ENCODE measurements around the gene BCKDK.

BCKDK gene

GRCh38 chr16:31080756-31081419 lies 27.3 kb upstream of the BCKDK start:
- no peak for DNase-seq

DNA sequence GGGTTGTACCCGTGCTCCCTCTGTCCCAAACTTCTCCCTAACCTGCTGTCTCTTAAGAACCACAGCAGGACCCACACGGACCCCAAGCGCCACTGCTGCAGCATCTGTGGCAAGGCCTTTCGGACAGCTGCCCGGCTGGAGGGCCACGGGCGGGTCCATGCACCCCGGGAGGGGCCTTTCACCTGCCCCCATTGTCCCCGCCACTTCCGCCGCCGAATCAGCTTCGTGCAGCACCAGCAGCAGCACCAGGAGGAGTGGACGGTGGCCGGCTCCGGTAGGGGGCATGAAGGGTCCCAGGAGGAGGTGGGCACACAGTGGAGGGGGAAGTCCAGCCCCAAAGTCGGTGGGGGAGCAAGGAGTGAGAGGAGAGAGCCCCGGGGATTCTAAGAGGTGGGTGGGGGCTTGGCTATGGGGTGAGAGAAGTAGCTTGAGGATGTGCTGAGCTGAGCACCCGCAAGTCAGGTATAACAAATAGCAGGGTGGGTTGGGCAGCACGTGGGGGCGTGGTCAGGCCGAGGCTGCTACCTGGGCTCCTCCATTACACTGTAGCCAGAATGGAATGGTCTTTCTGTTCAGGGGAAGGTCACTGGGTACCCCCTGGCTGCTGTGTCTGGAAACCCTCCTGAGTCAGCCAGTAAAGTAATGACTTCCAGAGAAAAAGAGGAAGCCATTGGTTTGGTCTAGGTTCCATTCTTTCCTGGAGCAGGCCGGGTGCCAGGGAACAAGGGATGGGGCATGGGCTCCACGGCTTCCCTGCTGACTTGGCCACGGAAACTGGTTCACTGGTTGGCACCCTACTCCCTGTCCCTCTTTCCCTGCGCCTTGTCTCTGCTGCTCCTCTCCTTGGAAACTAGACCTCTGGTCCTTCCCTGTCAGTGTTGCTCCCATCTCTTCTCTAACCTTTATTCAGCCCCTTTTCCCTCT lies 26.5 kb upstream of the BCKDK start:
- DNase-seq: no peak

DNA sequence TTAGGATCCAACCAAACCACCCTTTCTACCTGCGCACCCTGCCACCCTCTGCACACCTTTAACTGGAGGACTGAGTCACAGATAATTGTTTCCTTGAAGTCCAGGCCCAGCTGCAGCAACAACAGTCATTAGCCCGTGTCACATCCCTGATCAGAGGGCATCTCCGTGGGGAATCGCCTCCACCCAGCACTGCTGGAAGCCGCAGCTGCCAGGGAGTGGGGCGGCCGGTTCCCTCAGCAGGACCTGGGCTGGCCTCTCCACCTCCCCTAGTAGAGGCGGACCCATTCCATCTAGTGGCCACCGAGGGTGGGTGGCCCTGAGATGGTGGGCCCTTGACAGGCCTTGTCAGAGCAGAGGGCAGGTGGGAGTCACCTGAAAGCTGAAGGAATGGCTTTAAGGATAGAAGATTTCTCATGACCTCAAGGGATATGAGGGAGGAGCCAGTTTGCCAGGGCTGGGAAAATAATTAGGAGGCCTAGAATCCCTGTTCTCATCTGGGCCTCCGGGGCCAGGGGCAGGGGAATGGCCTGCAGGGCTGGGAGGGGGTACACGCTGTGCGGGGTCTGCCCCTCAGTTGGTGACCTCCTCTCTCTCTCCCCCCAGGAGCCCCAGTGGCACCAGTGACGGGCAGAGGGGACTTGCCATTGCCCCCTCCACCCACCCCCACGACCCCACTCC lies 25.7 kb upstream of the BCKDK start:
- no peak for DNase-seq

GRCh38 chr16:31083081-31083480 lies 25.1 kb upstream of the BCKDK start:
- no peak for DNase-seq

DNA sequence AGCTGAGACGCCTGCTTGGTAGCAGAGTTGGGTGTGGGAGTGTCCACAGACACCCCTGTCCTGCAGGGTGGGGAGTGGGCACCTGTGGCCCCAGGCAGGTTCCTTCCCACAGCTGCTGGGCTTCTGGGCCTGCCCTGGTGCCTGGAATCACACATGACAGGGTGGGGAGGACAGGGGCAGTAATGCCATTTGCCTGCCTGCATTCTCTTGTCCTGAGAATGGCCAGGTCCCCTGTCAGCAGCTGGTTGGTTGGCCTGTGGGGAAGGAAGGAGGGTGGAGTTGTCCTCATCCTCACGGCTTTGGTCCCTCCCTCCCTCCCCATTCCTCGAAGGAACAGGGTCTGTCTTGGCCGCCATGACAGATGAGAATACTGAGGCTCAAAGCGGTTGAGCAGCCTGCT lies 24.6 kb upstream of the BCKDK start:
- DNase-seq: no peak

- DNase-seq: no peak
Observed at GRCh38 chr16:31083981-31084380, 24.2 kb upstream of the BCKDK start.

GRCh38 chr16:31084584-31085302 lies 23.4 kb upstream of the BCKDK start:
- DNase-seq: no peak

DNA sequence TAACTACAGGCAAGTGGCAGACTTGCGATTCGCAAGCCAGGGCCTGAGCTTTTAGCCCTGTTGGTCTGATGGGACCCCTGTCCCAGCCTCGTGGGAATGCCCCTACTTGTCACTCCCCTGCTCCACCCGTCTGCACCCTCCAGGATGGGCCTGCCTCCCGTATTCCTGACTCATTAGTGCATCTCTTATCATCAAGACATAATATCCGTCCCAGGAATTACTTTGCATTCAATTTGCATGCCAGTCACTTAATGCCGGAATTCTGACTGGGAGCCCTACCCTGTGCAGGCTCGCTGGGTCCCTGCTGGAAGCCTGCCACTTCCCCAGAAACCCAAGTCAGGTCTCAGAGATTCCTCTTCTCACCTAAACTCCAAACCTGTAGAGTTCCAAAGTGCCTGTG lies 22.8 kb upstream of the BCKDK start:
- no peak for DNase-seq

- no peak for DNase-seq
Observed at GRCh38 chr16:31085873-31086628, 22.1 kb upstream of the BCKDK start.

DNA sequence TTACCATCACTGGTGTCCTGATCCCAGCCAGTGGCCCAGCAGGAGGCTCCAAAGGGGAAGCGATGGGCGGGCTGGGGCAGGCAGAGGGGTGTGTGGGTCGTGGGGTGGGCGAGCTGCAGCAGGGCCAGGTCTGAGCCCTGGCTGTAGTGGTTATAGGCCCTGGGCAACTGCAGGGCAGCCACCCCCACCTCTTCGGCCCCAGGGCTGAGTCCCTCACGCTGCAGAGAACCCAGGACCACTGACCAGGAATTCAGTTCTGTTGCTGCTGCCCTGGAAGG lies 21.6 kb upstream of the BCKDK start:
- DNase-seq: no peak

GRCh38 chr16:31087481-31087880 lies 20.7 kb upstream of the BCKDK start:
- DNase-seq: no peak

GRCh38 chr16:31087971-31088370 lies 20.2 kb upstream of the BCKDK start:
- DNase-seq: no peak

GRCh38 chr16:31088459-31089183 lies 19.6 kb upstream of the BCKDK start, which contains the start of gene PRSS53:
Gene PRSS53 (minus strand): TSS chr16:31088943. CDS start chr16:31088809, 134 bp downstream.
- no peak for DNase-seq

DNA sequence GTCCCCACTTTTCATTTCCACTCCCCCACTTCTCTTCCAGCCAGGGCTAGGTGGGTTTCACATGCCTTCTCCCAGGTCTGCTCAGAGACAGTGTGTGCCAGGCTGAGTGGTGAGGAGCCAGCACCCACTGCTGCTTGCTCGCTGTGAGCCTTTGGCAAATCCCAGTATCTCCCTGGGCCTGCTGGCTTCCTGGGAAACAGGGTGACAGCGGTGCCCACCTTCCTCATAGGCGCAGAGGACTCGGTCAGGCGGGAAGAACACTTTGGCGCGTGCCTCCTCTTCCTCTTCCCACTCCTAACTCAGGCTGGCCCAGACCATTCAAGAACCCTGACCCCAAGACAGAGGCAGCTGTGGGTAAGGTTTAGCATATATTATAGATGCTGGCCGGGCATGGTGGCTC lies 19.0 kb upstream of the BCKDK start:
- no peak for DNase-seq

DNA sequence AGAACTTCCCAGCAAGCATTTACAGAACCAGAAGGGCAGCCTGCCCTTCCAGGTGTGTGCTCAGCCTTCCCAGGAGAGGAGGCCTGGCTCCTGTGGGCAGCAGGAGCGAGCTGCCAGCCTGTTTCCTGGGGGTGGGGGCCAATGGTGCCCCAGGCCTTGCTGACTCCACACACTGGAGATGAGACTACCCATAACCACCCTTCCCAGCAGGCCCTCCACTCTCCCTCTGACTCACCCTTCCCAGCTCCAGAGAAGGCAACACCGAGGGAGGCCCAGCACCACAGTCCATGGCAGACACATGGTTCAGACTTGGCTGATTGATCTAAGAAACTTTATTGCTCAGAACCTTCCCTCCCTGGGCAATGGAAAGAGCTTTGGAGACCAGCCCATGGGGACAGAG lies 17.6 kb upstream of the BCKDK start:
- DNase-seq: no peak

DNA sequence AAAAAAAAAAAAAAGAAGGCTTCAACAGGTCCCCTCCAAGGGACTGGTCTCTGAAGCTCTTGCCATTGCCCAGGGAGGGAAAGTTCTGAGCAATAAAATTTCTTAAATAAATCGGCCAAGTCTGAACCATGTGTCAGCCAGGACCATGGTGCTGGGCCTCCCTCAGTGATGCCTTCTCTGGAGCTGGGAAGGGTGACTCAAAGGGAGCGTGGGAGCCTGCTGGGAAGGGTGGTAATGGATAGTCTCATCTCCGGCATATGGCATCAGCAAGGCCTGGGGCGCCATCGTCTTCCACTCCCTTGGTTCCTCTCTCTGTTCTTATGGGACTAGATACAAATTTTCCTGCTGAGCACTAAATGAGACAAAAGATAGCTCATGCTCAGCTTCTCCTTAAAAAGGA lies 15.9 kb upstream of the BCKDK start:
- no peak for DNase-seq

DNA sequence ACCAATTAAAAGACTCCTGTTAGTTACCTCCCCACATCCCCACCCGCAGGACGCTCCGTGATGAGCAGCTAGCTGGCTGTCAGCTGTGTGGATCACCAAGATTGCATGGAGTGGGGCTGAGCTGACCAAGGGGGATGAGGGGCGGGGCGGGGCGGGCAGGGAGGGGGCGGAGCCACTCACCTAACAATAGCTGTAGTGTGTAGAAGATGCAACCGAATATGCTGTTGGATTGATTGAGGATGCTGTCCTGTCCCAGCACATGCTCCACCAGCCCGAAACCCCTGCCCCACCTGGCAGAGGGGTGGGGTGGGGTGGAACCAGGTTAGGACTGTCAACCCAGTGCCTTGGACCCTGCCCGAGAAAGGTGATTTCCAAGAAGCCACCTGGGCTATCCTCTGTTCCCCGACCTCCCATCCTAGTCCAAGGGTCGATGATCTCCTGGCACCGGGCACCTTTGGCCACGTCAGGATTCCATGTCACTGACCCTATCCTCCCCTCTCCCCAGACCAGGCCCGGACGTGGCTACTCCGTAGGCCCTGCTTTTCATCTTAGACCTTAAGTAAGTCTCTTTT lies 15.0 kb upstream of the BCKDK start:
- no peak for DNase-seq

- DNase-seq: no peak
Observed at GRCh38 chr16:31094088-31094423, 14.1 kb upstream of the BCKDK start.

- peak; percentile 86 for DNase-seq
Observed at GRCh38 chr16:31094424-31095120, 13.6 kb upstream of the BCKDK start, which contains the start of gene VKORC1. Gene VKORC1 (minus strand): TSS chr16:31094797. CDS start chr16:31094729, 68 bp downstream.

DNA sequence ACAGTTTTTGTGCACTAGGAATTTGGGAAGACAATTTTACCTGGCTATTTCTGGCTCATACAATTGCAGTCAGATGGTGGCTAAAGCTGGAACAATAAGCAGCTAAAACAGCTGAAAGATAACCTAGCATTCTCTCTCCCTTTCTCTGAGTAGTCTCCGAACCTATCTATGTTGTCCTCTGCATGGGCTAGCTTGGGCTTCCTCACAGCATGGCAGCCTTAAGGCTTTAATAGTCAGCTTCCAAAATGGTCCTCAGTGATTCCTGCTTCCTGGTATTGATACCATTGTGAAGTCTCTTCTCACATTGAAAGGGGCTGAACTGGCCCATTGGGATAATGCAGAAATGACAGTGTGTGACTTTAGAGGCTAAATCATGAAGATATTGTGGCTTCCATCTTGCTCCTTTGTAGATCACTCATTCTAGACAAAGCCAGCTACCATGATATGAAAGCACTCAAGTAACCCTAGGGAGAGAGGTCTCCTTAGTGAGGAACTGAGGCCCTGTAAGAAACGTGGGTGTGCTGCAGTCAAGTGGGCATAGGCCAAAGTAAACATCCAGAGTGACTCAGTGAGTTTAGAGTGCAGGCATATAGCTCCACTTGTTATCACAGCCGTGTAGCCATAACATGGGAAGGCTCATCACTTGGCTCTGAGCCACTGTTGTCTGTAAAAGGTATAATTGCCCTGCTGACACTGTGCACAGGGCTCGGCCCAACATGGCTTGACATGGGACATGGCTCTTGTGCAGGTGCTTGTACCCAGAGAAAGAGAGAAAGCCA lies 8.1 kb upstream of the BCKDK start:
- no peak for DNase-seq

All from CD4-positive, alpha-beta T cell treated with Interferon gamma for 1 hour (primary cell).